Bronchial epithelial cell (primary cell): Measurements from ENCODE around the gene ARHGAP22. TPM values are rescaled to one million over a fixed set of nuclear protein-coding genes. Genes with fewer than 3 reads are reported as not detected.

Source experiments
- DNase-seq: peaks from one replicate; pipeline ENCODE4 v3.0.0-alpha.2; 2010; ENCODE audit warnings: low read depth
- FAIRE-seq: peaks from 2 replicates; lab custom pipeline; 2011; peaks lifted over from hg19 to GRCh38; lab: Jason Lieb, UNC
- H3K27me3 ChIP-seq: 2 replicates; pipeline ENCODE4 v1.5.1; 2011; ENCODE audit warnings: low read length; ENCODE audit not compliant: control insufficient read depth, insufficient read depth
- H3K36me3 ChIP-seq: 2 replicates; pipeline ENCODE4 v1.5.1; 2011; ENCODE audit warnings: low read length; ENCODE audit not compliant: control insufficient read depth, insufficient read depth
- H3K4me3 ChIP-seq: 2 replicates; pipeline ENCODE4 v1.5.1; 2011; ENCODE audit warnings: mild to moderate bottlenecking, low read depth, low read length, control low read depth
- CTCF ChIP-seq: IDR thresholded peaks from 2 replicates; pipeline ENCODE4 v1.5.1; 2011; ENCODE audit warnings: mild to moderate bottlenecking, moderate library complexity, low read length, control low read depth, inconsistent platforms; ENCODE audit not compliant: insufficient read depth, severe bottlenecking
- total RNA-seq: library from RNA; depleted of rRNA; stranded (reverse); fragments of >200 nt; gene quantifications from 2 replicates; pipeline ENCODE4 v1.2.1, GENCODE V29; 2014

The ARHGAP22 gene
- total RNA-seq, 1 donor from 2014 or later, result 9.0 TPM

GRCh38 chr10:48406204-48406603 is 198.7 kb downstream of the ARHGAP22 start:
- Histone ChIP-seq H3K4me3 (no peak overlapping the region), H3K27me3 (no peaks in the 10 kb centered on the region), H3K36me3 (no peaks in the 10 kb centered on the region)
- peak; percentile 43 for FAIRE-seq
- peak; percentile 93 for DNase-seq
- TF ChIP-seq CTCF, result peak; percentile 43

GRCh38 chr10:48404646-48405045 is 200.2 kb downstream of the ARHGAP22 start:
- no peaks in the 10 kb centered on the region for H3K27me3 ChIP-seq
- no peak overlapping the region for H3K4me3 ChIP-seq
- H3K36me3 ChIP-seq, result no peaks in the 10 kb centered on the region
- no peak for DNase-seq
- TF ChIP-seq CTCF, result no peak
- FAIRE-seq, result no peak

- H3K4me3 ChIP-seq, result no peak overlapping the region
- no peaks in the 10 kb centered on the region for H3K27me3 ChIP-seq
- H3K36me3 ChIP-seq, result no peaks in the 10 kb centered on the region
- TF ChIP-seq CTCF, result no peak
- FAIRE-seq (no peak), DNase-seq (no peak)
These were observed 204.0 kb downstream of the ARHGAP22 start for GRCh38 chr10:48400850-48401220.

- Histone ChIP-seq H3K4me3 (no peak overlapping the region), H3K27me3 (no peaks in the 10 kb centered on the region), H3K36me3 (no peaks in the 10 kb centered on the region)
- peak; percentile 35 for DNase-seq
- TF ChIP-seq CTCF, result no peak
- no peak for FAIRE-seq
These were observed 204.6 kb downstream of the ARHGAP22 start for GRCh38 chr10:48400129-48400849.

GRCh38 chr10:48399551-48399950 is 205.3 kb downstream of the ARHGAP22 start:
- Histone ChIP-seq H3K36me3 (no peaks in the 10 kb centered on the region), H3K4me3 (no peak overlapping the region), H3K27me3 (no peaks in the 10 kb centered on the region)
- FAIRE-seq, result no peak
- no peak for TF ChIP-seq CTCF
- DNase-seq, result no peak
